ENCODE results near the gene ZC3HAV1. TPM values are rescaled to one million over a fixed set of nuclear protein-coding genes. Genes with fewer than 3 reads are reported as not detected.

ZC3HAV1 gene
- total RNA-seq, 1 donor from 2014 or later = 20.7 TPM

DNA sequence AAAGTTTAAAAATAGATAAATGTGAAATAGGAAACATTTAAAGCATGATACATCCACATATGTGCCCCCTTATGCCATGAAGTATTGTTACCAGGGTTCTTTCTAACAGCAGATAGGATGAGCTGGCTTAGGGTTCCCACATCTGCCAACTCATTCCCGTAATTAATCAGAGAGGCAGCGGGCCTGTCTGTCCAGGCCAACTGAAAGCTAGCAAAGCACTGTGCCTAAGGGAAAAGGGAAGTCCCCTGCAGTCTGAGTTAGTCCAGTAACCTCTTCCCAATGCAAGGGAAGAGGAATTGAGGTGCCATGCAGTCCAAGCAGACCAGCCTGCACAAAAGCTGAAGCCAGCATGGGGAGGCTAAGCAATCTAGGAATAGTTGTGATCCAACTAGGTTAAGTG lies 55.4 kb downstream of the ZC3HAV1 start:
- Mint-ChIP-seq H3K9me3 (no peaks in the 10 kb centered on the region), H3K36me3 (no peaks in the 10 kb centered on the region), H3K4me3 (no peak overlapping the region), H3K27me3 (no peaks in the 10 kb centered on the region), H3K27ac (no peak overlapping the region), H3K4me1 (ENCODE audit: unreplicated experiment) (no peaks in the 10 kb centered on the region)
- TF ChIP-seq, protein P1, sequence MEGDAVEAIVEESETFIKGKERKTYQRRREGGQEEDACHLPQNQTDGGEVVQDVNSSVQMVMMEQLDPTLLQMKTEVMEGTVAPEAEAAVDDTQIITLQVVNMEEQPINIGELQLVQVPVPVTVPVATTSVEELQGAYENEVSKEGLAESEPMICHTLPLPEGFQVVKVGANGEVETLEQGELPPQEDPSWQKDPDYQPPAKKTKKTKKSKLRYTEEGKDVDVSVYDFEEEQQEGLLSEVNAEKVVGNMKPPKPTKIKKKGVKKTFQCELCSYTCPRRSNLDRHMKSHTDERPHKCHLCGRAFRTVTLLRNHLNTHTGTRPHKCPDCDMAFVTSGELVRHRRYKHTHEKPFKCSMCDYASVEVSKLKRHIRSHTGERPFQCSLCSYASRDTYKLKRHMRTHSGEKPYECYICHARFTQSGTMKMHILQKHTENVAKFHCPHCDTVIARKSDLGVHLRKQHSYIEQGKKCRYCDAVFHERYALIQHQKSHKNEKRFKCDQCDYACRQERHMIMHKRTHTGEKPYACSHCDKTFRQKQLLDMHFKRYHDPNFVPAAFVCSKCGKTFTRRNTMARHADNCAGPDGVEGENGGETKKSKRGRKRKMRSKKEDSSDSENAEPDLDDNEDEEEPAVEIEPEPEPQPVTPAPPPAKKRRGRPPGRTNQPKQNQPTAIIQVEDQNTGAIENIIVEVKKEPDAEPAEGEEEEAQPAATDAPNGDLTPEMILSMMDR (conservative IDR thresholded peaks at IDR 0.05) = no peak
- no peak for DNase-seq (ENCODE audit: extremely low spot score, unreplicated experiment)

DNA sequence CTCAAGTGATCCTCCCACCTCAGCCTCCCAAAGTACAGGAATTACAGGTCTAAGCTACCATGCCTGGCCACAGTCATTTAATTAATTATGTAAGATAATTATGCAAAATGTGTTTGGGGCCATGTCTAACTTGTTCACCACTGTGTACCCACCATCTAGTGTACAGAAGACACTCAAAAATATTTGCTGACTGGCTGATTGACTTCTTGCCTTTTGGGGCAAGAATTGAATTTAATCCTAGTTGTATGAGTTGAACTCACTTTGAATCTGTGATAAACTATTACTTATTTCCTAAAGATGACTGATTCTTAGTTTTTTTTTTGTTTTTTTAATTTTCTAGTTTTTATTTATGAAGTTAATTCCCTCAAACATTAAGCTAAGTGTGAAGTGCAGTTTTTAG lies 57.9 kb downstream of the ZC3HAV1 start:
- TF ChIP-seq, protein P1 (conservative IDR thresholded peaks at IDR 0.05) = no peak
- Mint-ChIP-seq H3K4me1 (ENCODE audit: unreplicated experiment) (no peaks in the 10 kb centered on the region), H3K4me3 (no peak overlapping the region), H3K9me3 (no peaks in the 10 kb centered on the region), H3K36me3 (peaks cover 7% of the 10 kb centered on the region), H3K27me3 (no peaks in the 10 kb centered on the region), H3K27ac (no peak overlapping the region)
- DNase-seq (ENCODE audit: extremely low spot score, unreplicated experiment) = no peak

DNA sequence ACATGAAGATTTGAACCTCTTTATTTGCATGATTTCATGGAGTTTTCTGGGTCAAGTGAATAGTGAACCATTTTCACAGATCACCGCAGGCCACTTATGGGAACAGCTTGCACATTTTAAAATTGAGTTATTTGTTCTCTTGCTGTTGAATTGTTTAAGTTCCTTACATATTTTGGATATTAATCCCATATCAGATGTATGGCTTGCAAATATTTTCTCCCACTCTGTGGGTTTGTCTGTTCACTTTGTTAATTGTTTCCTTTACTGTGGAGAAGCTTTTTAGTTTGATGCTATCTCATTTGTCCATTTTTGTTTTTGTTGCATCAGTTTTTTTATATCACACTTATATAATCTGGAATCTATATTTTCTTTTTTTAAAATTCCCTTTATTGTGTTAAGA lies 59.6 kb downstream of the ZC3HAV1 start:
- Mint-ChIP-seq H3K4me3 (no peak overlapping the region), H3K27ac (no peak overlapping the region), H3K9me3 (no peaks in the 10 kb centered on the region), H3K27me3 (no peaks in the 10 kb centered on the region), H3K4me1 (ENCODE audit: unreplicated experiment) (no peaks in the 10 kb centered on the region), H3K36me3 (peaks cover 7% of the 10 kb centered on the region)
- DNase-seq (ENCODE audit: extremely low spot score, unreplicated experiment) = no peak
- TF ChIP-seq, protein P1 (conservative IDR thresholded peaks at IDR 0.05) = no peak

DNA sequence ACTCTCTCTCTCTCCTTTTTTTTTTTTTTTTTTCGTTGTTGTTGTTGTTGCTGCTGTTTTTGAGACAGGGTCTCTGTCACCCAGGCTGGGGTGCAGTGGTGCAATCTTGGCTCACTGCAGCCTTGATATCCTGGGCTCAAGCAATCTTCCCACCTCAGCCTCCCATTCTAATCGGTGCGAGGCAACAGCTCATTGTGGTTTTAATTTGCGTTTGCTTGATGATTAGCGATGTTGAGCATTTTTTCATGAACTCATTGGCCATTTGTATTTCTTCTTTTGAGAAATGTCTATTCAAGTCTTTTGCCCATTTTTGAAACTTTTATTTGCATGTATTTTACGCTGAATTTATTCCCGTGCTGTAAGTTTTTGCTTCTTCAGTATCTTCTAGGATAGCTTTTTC lies 60.4 kb downstream of the ZC3HAV1 start:
- H3K4me1 Mint-ChIP-seq (ENCODE audit: unreplicated experiment) = no peaks in the 10 kb centered on the region
- no peak overlapping the region for H3K27ac Mint-ChIP-seq
- TF ChIP-seq, protein P1 (conservative IDR thresholded peaks at IDR 0.05) = no peak
- no peak for DNase-seq (ENCODE audit: extremely low spot score, unreplicated experiment)
- H3K9me3 Mint-ChIP-seq = no peaks in the 10 kb centered on the region
- H3K36me3 Mint-ChIP-seq = peaks cover 9% of the 10 kb centered on the region
- no peak overlapping the region for H3K4me3 Mint-ChIP-seq
- H3K27me3 Mint-ChIP-seq = no peaks in the 10 kb centered on the region

DNA sequence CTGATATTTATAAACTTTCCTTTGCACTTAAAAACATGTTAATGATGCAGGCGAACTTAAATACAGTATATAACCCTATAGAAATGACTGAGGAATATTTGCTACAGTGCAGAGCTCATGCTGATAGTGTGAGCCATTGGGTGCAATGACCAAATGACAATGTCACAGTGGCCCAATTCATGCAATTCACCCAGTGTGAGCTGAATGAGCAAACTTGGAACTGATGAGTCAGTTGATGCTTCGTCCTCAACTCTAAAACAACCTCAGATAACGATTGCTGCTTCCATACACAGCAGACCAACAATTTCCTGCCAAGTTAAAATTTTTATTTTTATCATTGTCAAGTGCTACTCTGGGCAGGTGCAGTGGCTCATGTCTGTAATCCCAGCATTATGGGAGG lies 61.5 kb downstream of the ZC3HAV1 start:
- Mint-ChIP-seq H3K27ac (no peak overlapping the region), H3K36me3 (peaks cover 11% of the 10 kb centered on the region), H3K27me3 (no peaks in the 10 kb centered on the region), H3K4me1 (ENCODE audit: unreplicated experiment) (no peaks in the 10 kb centered on the region), H3K4me3 (no peak overlapping the region), H3K9me3 (no peaks in the 10 kb centered on the region)
- TF ChIP-seq, protein P1 (conservative IDR thresholded peaks at IDR 0.05) = no peak
- DNase-seq (ENCODE audit: extremely low spot score, unreplicated experiment) = no peak

DNA sequence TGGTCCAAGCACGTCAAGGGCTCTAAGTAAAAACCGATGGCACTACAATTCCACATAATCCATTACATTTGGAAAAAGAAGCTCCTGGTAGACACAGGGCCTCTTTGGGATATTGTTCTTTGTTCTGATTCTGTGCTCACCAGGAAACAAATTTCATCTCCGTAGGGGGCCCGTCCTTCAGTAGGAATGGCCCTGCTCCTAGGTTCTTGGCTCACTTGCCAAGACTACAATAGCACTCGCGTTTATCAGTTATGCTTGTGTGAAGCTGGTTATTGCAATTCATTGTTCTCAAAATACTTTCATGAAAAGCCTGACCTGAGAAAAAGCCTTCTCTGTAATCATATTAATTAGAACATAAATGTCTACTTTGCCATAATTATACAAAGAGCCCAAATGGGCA lies 63.4 kb downstream of the ZC3HAV1 start:
- peaks cover 11% of the 10 kb centered on the region for H3K36me3 Mint-ChIP-seq
- no peaks in the 10 kb centered on the region for H3K27me3 Mint-ChIP-seq
- TF ChIP-seq, protein P1 (conservative IDR thresholded peaks at IDR 0.05) = no peak
- no peak overlapping the region for H3K27ac Mint-ChIP-seq
- no peak overlapping the region for H3K4me3 Mint-ChIP-seq
- no peak for DNase-seq (ENCODE audit: extremely low spot score, unreplicated experiment)
- H3K9me3 Mint-ChIP-seq = no peaks in the 10 kb centered on the region
- H3K4me1 Mint-ChIP-seq (ENCODE audit: unreplicated experiment) = no peaks in the 10 kb centered on the region
